Loucy (cell line): ENCODE data around the gene RPL5.

Experiments
- H2AFZ ChIP-seq: fragments of 200-600 bp; sonication (generic); 2 replicates; pipeline ENCODE4 v1.6.0; 2016; ENCODE audit warnings: antibody characterized with exemption, mild to moderate bottlenecking, low read length, moderate library complexity
- H3F3A ChIP-seq: fragments of 200-600 bp; 2 replicates; pipeline ENCODE4 v1.6.0; 2016; ENCODE audit warnings: antibody characterized with exemption, low read depth, mild to moderate bottlenecking
- H3K27me3 ChIP-seq: fragments of 200-600 bp; sonication (generic); 2 replicates; pipeline ENCODE4 v1.6.1; 2014; ENCODE audit warnings: low read length, mild to moderate bottlenecking; ENCODE audit not compliant: insufficient read depth, poor library complexity, severe bottlenecking
- H3K36me3 ChIP-seq: fragments of 200-600 bp; sonication (generic); 2 replicates; pipeline ENCODE4 v1.6.1; 2016; ENCODE audit warnings: low read length; ENCODE audit not compliant: insufficient read depth
- H3K4me1 ChIP-seq: fragments of 200-600 bp; sonication (generic); 2 replicates; pipeline ENCODE4 v1.5.1; 2014; ENCODE audit warnings: low read length, mild to moderate bottlenecking; ENCODE audit not compliant: insufficient read depth, poor library complexity, severe bottlenecking
- H3K4me2 ChIP-seq: fragments of 200-600 bp; sonication (generic); 2 replicates; pipeline ENCODE4 v1.6.0; 2014; ENCODE audit warnings: antibody characterized with exemption, low read length, low read depth, mild to moderate bottlenecking; ENCODE audit not compliant: poor library complexity, severe bottlenecking
- H3K4me3 ChIP-seq: fragments of 200-600 bp; sonication (generic); 2 replicates; pipeline ENCODE4 v1.5.1; 2014; ENCODE audit warnings: low read length, mild to moderate bottlenecking, mixed read lengths; ENCODE audit not compliant: poor library complexity, severe bottlenecking
- H3K79me2 ChIP-seq: fragments of 200-600 bp; sonication (generic); 2 replicates; pipeline ENCODE4 v1.6.1; 2014; ENCODE audit warnings: low read length; ENCODE audit not compliant: insufficient read depth
- H3K9ac ChIP-seq: fragments of 200-600 bp; sonication (generic); 2 replicates; pipeline ENCODE4 v1.6.0; 2014; ENCODE audit warnings: mild to moderate bottlenecking, low read depth, low read length, moderate library complexity; ENCODE audit not compliant: poor library complexity, severe bottlenecking
- H3K9me2 ChIP-seq: fragments of 200-600 bp; sonication (generic); replicated peaks from 2 replicates; pipeline ENCODE4 v1.6.1; 2016; ENCODE audit warnings: low read depth, low read length, mixed read lengths
- H3K9me3 ChIP-seq: fragments of 200-600 bp; sonication (generic); 2 replicates; pipeline ENCODE4 v1.6.1; 2014; ENCODE audit warnings: mild to moderate bottlenecking, antibody characterized with exemption, low read length, low read depth; ENCODE audit not compliant: insufficient read depth
- H4K20me1 ChIP-seq: fragments of 200-600 bp; sonication (generic); 2 replicates; pipeline ENCODE4 v1.6.0; 2014; ENCODE audit warnings: antibody characterized with exemption, low read length, mild to moderate bottlenecking; ENCODE audit not compliant: insufficient read depth, poor library complexity, severe bottlenecking
- CTCF ChIP-seq: fragments of 200-600 bp; sonication (generic); conservative IDR thresholded peaks from 2 replicates; pipeline ENCODE4 v1.5.1; 2014; ENCODE audit warnings: mild to moderate bottlenecking, antibody characterized with exemption, low read length
- EZH2phosphoT487 ChIP-seq: fragments of 200-600 bp; IDR thresholded peaks from 2 replicates; pipeline ENCODE4 v1.6.1; 2018; ENCODE audit warnings: antibody characterized with exemption, mild to moderate bottlenecking, moderate library complexity, borderline replicate concordance

Gene RPL5

GRCh38 chr1:92784639-92785500 is 47.0 kb upstream of the RPL5 start, which contains the start of gene EVI5:
TSS of gene EVI5 (minus strand) at chr1:92785108. CDS start at chr1:92736546, 48,562 bp downstream.
- Histone ChIP-seq H3K9me3 (no peaks in the 10 kb centered on the region), H3F3A (no peaks in the 10 kb centered on the region), H3K36me3 (no peaks in the 10 kb centered on the region)

GRCh38 chr1:92786111-92786901 is 45.5 kb upstream of the RPL5 start:
- Histone ChIP-seq H3K9ac (no peak overlapping the region), H3K79me2 (no peaks in the 10 kb centered on the region), H3K4me2 (no peak overlapping the region), H2AFZ (no peak overlapping the region), H3K4me3 (no peak overlapping the region), H4K20me1 (peaks cover 3% of the 10 kb centered on the region), H3K27me3 (peaks cover 63% of the 10 kb centered on the region), H3K4me1 (peaks cover 2% of the 10 kb centered on the region), H3K9me2 (no peaks in the 10 kb centered on the region), H3K36me3 (no peaks in the 10 kb centered on the region), H3K9me3 (no peaks in the 10 kb centered on the region), H3F3A (no peaks in the 10 kb centered on the region)
- no peak for TF ChIP-seq EZH2phosphoT487
- TF ChIP-seq CTCF = no peak

More at GRCh38 chr1:92784639-92785500, 47.0 kb upstream of the RPL5 start, which contains the start of gene EVI5:
- H3K79me2 ChIP-seq = no peaks in the 10 kb centered on the region
- peak within 1 kb of the TSS; percentile 76 for H3K4me3 ChIP-seq
- H2AFZ ChIP-seq = peak within 1 kb of the TSS; percentile 95
- peaks cover 2% of the 10 kb centered on the region for H3K4me1 ChIP-seq
- TF ChIP-seq EZH2phosphoT487 (no peak), CTCF (no peak)
- H4K20me1 ChIP-seq = peaks cover 3% of the 10 kb centered on the region
- H3K9ac ChIP-seq = no peak within 1 kb of the TSS
- no peaks in the 10 kb centered on the region for H3K9me2 ChIP-seq
- H3K4me2 ChIP-seq = peak within 1 kb of the TSS; percentile 79
- peaks cover 62% of the 10 kb centered on the region for H3K27me3 ChIP-seq

- Histone ChIP-seq H2AFZ (no peak overlapping the region), H3K4me3 (no peak overlapping the region), H3K4me2 (no peak overlapping the region), H3K9me3 (no peaks in the 10 kb centered on the region), H3K9ac (no peak overlapping the region), H4K20me1 (no peaks in the 10 kb centered on the region), H3K4me1 (no peaks in the 10 kb centered on the region), H3K79me2 (no peaks in the 10 kb centered on the region), H3K36me3 (no peaks in the 10 kb centered on the region), H3K9me2 (no peaks in the 10 kb centered on the region), H3F3A (no peaks in the 10 kb centered on the region), H3K27me3 (peaks cover 46% of the 10 kb centered on the region)
- no peak for TF ChIP-seq CTCF
- TF ChIP-seq EZH2phosphoT487 = no peak
Measured at GRCh38 chr1:92790081-92790480, 41.8 kb upstream of the RPL5 start.
